CD4-positive, alpha-beta T cell (primary cell): Measurements from ENCODE around the gene MRPL33. TPM values are rescaled to one million over a fixed set of nuclear protein-coding genes. Genes with fewer than 3 reads are reported as not detected.

Source experiments
- ATAC-seq: fragments of 200-7000 bp; cut with Tn5 transposase; one replicate; pipeline ENCODE4 v1.10.0; 2022; ENCODE audit warnings: mild to moderate bottlenecking; ENCODE audit not compliant: poor library complexity
- CTCF ChIA-PET: fragments of 350-600 bp; sonication (Branson Sonifier 250); formaldehyde crosslinking; loops from one replicate; lab custom pipeline; 2021; ENCODE audit warnings: antibody characterized with exemption, inconsistent platforms; lab: Charles Lee
- POLR2A ChIA-PET: fragments of 350-600 bp; sonication (Branson Sonifier 250); formaldehyde crosslinking; loops from one replicate; lab custom pipeline; 2021; ENCODE audit warnings: antibody characterized with exemption, inconsistent platforms; lab: Charles Lee
- DNase-seq, 14 experiments: peaks; one replicate each; pipeline ENCODE4 v3.0.0-alpha.2; 2013 to 2020; ENCODE audit warnings: mixed read lengths in 2 of 14
- H3K27ac ChIP-seq, 2 donors: one replicate each; pipeline versions ENCODE4 v1.5.1 to v1.7.0; 2013; ENCODE audit warnings: low read length in 2 of 2, low read depth in 1 of 2, mild to moderate bottlenecking in 1 of 2
- H3K27me3 ChIP-seq, 2 experiments: 1 replicate in 1 of 2; 2 replicates in 1 of 2; pipeline versions ENCODE4 v1.6.1 to v1.7.0; 2013; ENCODE audit warnings: low read length in 2 of 2, control low read depth in 1 of 2, mild to moderate bottlenecking in 1 of 2, moderate library complexity in 1 of 2; ENCODE audit not compliant: insufficient read depth in 2 of 2, control insufficient read depth in 1 of 2
- H3K36me3 ChIP-seq: one replicate; pipeline ENCODE4 v1.6.1; 2013; ENCODE audit warnings: low read length, control low read depth; ENCODE audit not compliant: insufficient read depth
- H3K4me1 ChIP-seq: one replicate; pipeline ENCODE4 v1.6.1; 2013; ENCODE audit warnings: low read length, control low read depth; ENCODE audit not compliant: insufficient read depth
- H3K4me3 ChIP-seq: one replicate; pipeline ENCODE4 v1.5.1; 2013; ENCODE audit warnings: mild to moderate bottlenecking, low read length, moderate library complexity
- H3K9me3 ChIP-seq, 2 experiments: 1 replicate in 1 of 2; 2 replicates in 1 of 2; pipeline versions ENCODE4 v1.6.1 to v1.7.0; 2013; ENCODE audit warnings: low read length in 2 of 2, mild to moderate bottlenecking in 2 of 2, control low read depth in 1 of 2, moderate library complexity in 1 of 2; ENCODE audit not compliant: control insufficient read depth in 1 of 2, insufficient read depth in 1 of 2
- H3K27ac Mint-ChIP-seq: one replicate; pipeline ENCODE4 v1.8.0; 2020; ENCODE audit warnings: mixed read lengths
- H3K27me3 Mint-ChIP-seq: one replicate; pipeline ENCODE4 v1.8.0; 2021; ENCODE audit warnings: mixed read lengths
- H3K36me3 Mint-ChIP-seq: one replicate; pipeline ENCODE4 v1.8.0; 2021; ENCODE audit warnings: low read depth, mixed read lengths
- H3K4me1 Mint-ChIP-seq: one replicate; pipeline ENCODE4 v1.8.0; 2021; ENCODE audit warnings: low read depth, mixed read lengths
- H3K4me3 Mint-ChIP-seq: one replicate; pipeline ENCODE4 v1.8.0; 2020; ENCODE audit warnings: mild to moderate bottlenecking, mixed read lengths
- H3K9me3 Mint-ChIP-seq: one replicate; pipeline ENCODE4 v1.8.0; 2020; ENCODE audit warnings: mixed read lengths
- CTCF ChIP-seq: fragments of 200-600 bp; IDR thresholded peaks from one replicate; pipeline ENCODE4 v1.8.0; 2022; ENCODE audit warnings: antibody characterized with exemption, mild to moderate bottlenecking
- intact Hi-C, 2 experiments: fragments of 100-400 bp; cut with DNase I in 1 of 2; cut with micrococcal nuclease in 1 of 2; formaldehyde crosslinking; loops; one replicate each; pipeline versions ENCODE4 v1.15.1 to v1.9.0; 2023 to 2025; cut with DNase I, micrococcal nuclease
- total RNA-seq, 174 experiments: library from RNA in 2 of 174; stranded (reverse) in 2 of 174; gene quantifications; one replicate each; pipeline ENCODE4 v1.2.3 and lab custom pipeline; 2021 to 2026

The MRPL33 gene
- total RNA-seq, 2 experiments from 2014 or later: 33.1 to 37.2 TPM

- Histone ChIP-seq H3K4me1 (peaks cover 15% of the 10 kb centered on the region), H3K36me3 (no peaks in the 10 kb centered on the region), H3K9me3 (no peaks in the 10 kb centered on the region), H3K27me3 (no peaks in the 10 kb centered on the region), H3K27ac (no peak overlapping the region), H3K4me3 (peak overlapping the region; percentile 47)
- Mint-ChIP-seq H3K4me1 (peaks cover 13% of the 10 kb centered on the region), H3K27ac (peak overlapping the region; percentile 55), H3K36me3 (no peaks in the 10 kb centered on the region), H3K9me3 (no peaks in the 10 kb centered on the region), H3K4me3 (peak overlapping the region; percentile 78), H3K27me3 (no peaks in the 10 kb centered on the region)
- intact Hi-C loops: no loop called here
- ChIA-PET CTCF (no interaction called here), POLR2A (interaction anchor here (1.5 kb wide), 1 partner anchor 11 kb away, joined by 3 read pairs; no protein-coding TSS in a partner anchor)
- ATAC-seq (peak; percentile 92), DNase-seq (peak in 12 of 14 experiments; percentile 19 to 68 (median 54))
- no peak for TF ChIP-seq CTCF
Measured at GRCh38 chr2:27735263-27735904, 36.1 kb upstream of the MRPL33 start.

- H3K36me3 Mint-ChIP-seq: no peaks in the 10 kb centered on the region
- no peaks in the 10 kb centered on the region for H3K27me3 Mint-ChIP-seq
- H3K4me3 ChIP-seq: peak overlapping the region; percentile 47
- peaks cover 15% of the 10 kb centered on the region for H3K4me1 ChIP-seq
- H3K27ac ChIP-seq: no peak overlapping the region
- CTCF ChIA-PET: no interaction called here
- H3K4me3 Mint-ChIP-seq: peak overlapping the region; percentile 78
- no peaks in the 10 kb centered on the region for H3K9me3 Mint-ChIP-seq
- no peaks in the 10 kb centered on the region for H3K27me3 ChIP-seq
- H3K36me3 ChIP-seq: no peaks in the 10 kb centered on the region
- no peak for ATAC-seq
- H3K4me1 Mint-ChIP-seq: peaks cover 13% of the 10 kb centered on the region
- H3K27ac Mint-ChIP-seq: peak overlapping the region; percentile 30
- intact Hi-C loops: no loop called here
- no peak for DNase-seq
- H3K9me3 ChIP-seq: no peaks in the 10 kb centered on the region
- TF ChIP-seq CTCF: no peak
- POLR2A ChIA-PET: interaction anchor here (1.5 kb wide), 1 partner anchor 12 kb away, joined by 3 read pairs; no protein-coding TSS in a partner anchor
Measured at GRCh38 chr2:27736031-27736889, 35.3 kb upstream of the MRPL33 start.

GRCh38 chr2:27736890-27737204, 34.7 kb upstream of the MRPL33 start:
- no peak for ATAC-seq
- Mint-ChIP-seq H3K27me3 (no peaks in the 10 kb centered on the region), H3K36me3 (no peaks in the 10 kb centered on the region), H3K9me3 (no peaks in the 10 kb centered on the region), H3K4me3 (peak overlapping the region; percentile 50), H3K27ac (peak overlapping the region; percentile 30), H3K4me1 (peaks cover 13% of the 10 kb centered on the region)
- POLR2A ChIA-PET: no interaction called here
- no peak for DNase-seq
- no peaks in the 10 kb centered on the region for H3K27me3 ChIP-seq
- no peaks in the 10 kb centered on the region for H3K36me3 ChIP-seq
- no peaks in the 10 kb centered on the region for H3K9me3 ChIP-seq
- CTCF ChIA-PET: no interaction called here
- H3K4me1 ChIP-seq: peaks cover 15% of the 10 kb centered on the region
- no peak for TF ChIP-seq CTCF
- intact Hi-C loops: no loop called here
- H3K4me3 ChIP-seq: no peak overlapping the region
- no peak overlapping the region for H3K27ac ChIP-seq
